Peyer's patch (tissue), 4 donors: ENCODE measurements around the gene TEC.

Source experiments
- POLR2A ChIP-seq, 2 donors: fragments of 450-650 bp; IDR thresholded peaks; one replicate each; pipeline ENCODE4 v1.5.1; 2017; ENCODE audit warnings: antibody characterized with exemption in 2 of 2, mild to moderate bottlenecking in 2 of 2, moderate library complexity in 2 of 2
- TF ChIP-seq, protein P1 (sequence below), 6 experiments: fragments of 450-650 bp in 4 of 6; fragments of 200-600 bp in 2 of 6; sonication (generic) in 1 of 6; IDR thresholded peaks; one replicate each; pipeline ENCODE4 v1.5.1; 2017 to 2019; ENCODE audit warnings: antibody characterized with exemption in 6 of 6, mild to moderate bottlenecking in 3 of 6, moderate library complexity in 1 of 6

DNA sequence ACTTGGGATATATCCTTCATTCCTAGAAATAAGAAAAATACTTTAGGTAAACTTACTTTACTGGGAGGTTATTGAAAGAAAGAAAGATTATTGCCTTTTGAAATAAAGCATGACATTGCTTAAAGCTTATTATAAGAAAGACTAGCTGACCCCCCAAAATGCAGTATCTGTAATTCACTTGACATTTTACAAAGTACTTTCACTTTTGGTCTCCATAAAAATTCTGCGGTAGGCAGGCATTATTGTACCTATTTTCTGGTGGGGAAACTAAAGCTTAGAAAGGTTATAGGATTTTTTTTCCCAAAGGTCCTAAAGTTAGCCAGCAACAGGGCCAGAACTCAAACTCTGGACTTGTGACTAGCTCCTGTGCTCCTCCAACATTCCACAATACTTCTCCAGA lies 105.9 kb downstream of the TEC start:
- TF ChIP-seq, protein P1, sequence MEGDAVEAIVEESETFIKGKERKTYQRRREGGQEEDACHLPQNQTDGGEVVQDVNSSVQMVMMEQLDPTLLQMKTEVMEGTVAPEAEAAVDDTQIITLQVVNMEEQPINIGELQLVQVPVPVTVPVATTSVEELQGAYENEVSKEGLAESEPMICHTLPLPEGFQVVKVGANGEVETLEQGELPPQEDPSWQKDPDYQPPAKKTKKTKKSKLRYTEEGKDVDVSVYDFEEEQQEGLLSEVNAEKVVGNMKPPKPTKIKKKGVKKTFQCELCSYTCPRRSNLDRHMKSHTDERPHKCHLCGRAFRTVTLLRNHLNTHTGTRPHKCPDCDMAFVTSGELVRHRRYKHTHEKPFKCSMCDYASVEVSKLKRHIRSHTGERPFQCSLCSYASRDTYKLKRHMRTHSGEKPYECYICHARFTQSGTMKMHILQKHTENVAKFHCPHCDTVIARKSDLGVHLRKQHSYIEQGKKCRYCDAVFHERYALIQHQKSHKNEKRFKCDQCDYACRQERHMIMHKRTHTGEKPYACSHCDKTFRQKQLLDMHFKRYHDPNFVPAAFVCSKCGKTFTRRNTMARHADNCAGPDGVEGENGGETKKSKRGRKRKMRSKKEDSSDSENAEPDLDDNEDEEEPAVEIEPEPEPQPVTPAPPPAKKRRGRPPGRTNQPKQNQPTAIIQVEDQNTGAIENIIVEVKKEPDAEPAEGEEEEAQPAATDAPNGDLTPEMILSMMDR (IDR thresholded peaks at IDR 0.05), result no peak
- TF ChIP-seq POLR2A (IDR thresholded peaks at IDR 0.05), result no peak
